Omental fat pad (tissue), 4 donors: ENCODE results near the gene MYO1C. TPM values are rescaled to one million over a fixed set of nuclear protein-coding genes. Genes with fewer than 3 reads are reported as not detected.
"Not testable (repeated sequence)": the region's sequence is repeated elsewhere in the genome, so short reads cannot be mapped to it uniquely, and the experiment has no call there.

ENCODE experiments used
- ATAC-seq: fragments of 150-250 bp; one replicate; pipeline ENCODE4 v1.9.1; 2016; ENCODE audit warnings: mild to moderate bottlenecking, moderate library complexity; ENCODE audit not compliant: low FRiP score
- DNase-seq: peaks from one replicate; pipeline ENCODE4 v3.0.0-alpha.2; 2019; ENCODE audit warnings: low spot score
- total RNA-seq, 4 donors: library from RNA; depleted of rRNA; stranded (reverse); fragments of >200 nt; gene quantifications; one replicate each; pipeline ENCODE4 v1.1.0, GENCODE V29; 2016
- TF ChIP-seq, protein P1 (sequence below), 3 donors: fragments of 450-650 bp; IDR thresholded peaks; one replicate each; pipeline ENCODE4 v1.5.1; 2016 to 2017; ENCODE audit warnings: antibody characterized with exemption in 3 of 3, mild to moderate bottlenecking in 3 of 3, moderate library complexity in 2 of 3

MYO1C gene
- total RNA-seq, 4 donors from 2014 or later, result 194 to 367 (median 207) TPM

- DNase-seq (no peak), ATAC-seq (peak; percentile 21)
- TF ChIP-seq, protein P1, sequence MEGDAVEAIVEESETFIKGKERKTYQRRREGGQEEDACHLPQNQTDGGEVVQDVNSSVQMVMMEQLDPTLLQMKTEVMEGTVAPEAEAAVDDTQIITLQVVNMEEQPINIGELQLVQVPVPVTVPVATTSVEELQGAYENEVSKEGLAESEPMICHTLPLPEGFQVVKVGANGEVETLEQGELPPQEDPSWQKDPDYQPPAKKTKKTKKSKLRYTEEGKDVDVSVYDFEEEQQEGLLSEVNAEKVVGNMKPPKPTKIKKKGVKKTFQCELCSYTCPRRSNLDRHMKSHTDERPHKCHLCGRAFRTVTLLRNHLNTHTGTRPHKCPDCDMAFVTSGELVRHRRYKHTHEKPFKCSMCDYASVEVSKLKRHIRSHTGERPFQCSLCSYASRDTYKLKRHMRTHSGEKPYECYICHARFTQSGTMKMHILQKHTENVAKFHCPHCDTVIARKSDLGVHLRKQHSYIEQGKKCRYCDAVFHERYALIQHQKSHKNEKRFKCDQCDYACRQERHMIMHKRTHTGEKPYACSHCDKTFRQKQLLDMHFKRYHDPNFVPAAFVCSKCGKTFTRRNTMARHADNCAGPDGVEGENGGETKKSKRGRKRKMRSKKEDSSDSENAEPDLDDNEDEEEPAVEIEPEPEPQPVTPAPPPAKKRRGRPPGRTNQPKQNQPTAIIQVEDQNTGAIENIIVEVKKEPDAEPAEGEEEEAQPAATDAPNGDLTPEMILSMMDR (IDR thresholded peaks at IDR 0.05), result no peak
Measured at GRCh38 chr17:1462164-1463112, 30.0 kb downstream of the MYO1C start.

GRCh38 chr17:1461198-1461944 is 31.1 kb downstream of the MYO1C start:
- TF ChIP-seq, protein P1 (IDR thresholded peaks at IDR 0.05), result no peak
- no peak for ATAC-seq

GRCh38 chr17:1460233-1460632 is 32.3 kb downstream of the MYO1C start:
- DNase-seq (no peak), ATAC-seq (no peak)
- TF ChIP-seq, protein P1 (IDR thresholded peaks at IDR 0.05), result no peak

More at GRCh38 chr17:1461198-1461944, 31.1 kb downstream of the MYO1C start:
- no peak for DNase-seq

GRCh38 chr17:1455797-1456599 is 36.5 kb downstream of the MYO1C start, which contains the start of gene CRK:
TSS of gene CRK (minus strand) at chr17:1456232. CDS start at chr17:1456117, 115 bp downstream.
- peak; percentile 78 for DNase-seq
- TF ChIP-seq, protein P1 (IDR thresholded peaks at IDR 0.05), result no peak
- peak; percentile 97 for ATAC-seq

GRCh38 chr17:1455291-1455796 is 37.1 kb downstream of the MYO1C start:
- TF ChIP-seq, protein P1 (IDR thresholded peaks at IDR 0.05), result peak in 1 of 3 donors; percentile 38
- ATAC-seq (peak; percentile 48), DNase-seq (no peak)

- no peak for ATAC-seq
- TF ChIP-seq, protein P1 (IDR thresholded peaks at IDR 0.05), result no peak
Measured at GRCh38 chr17:1454541-1454940, 37.9 kb downstream of the MYO1C start.

GRCh38 chr17:1453694-1454093 is 38.8 kb downstream of the MYO1C start:
- not testable (repeated sequence) for DNase-seq, ATAC-seq

More at GRCh38 chr17:1454541-1454940, 37.9 kb downstream of the MYO1C start:
- no peak for DNase-seq
